Activated CD8-positive, alpha-beta memory T cell treated with anti-CD3 and anti-CD28 coated beads for 4 hours (primary cell): Measurements from ENCODE around the gene LMOD2.

Experiments used
- DNase-seq, 2 donors: peaks; one replicate each; pipeline ENCODE4 v3.0.0-alpha.2; 2020; ENCODE audit warnings: low read depth in 2 of 2

LMOD2 gene

DNA sequence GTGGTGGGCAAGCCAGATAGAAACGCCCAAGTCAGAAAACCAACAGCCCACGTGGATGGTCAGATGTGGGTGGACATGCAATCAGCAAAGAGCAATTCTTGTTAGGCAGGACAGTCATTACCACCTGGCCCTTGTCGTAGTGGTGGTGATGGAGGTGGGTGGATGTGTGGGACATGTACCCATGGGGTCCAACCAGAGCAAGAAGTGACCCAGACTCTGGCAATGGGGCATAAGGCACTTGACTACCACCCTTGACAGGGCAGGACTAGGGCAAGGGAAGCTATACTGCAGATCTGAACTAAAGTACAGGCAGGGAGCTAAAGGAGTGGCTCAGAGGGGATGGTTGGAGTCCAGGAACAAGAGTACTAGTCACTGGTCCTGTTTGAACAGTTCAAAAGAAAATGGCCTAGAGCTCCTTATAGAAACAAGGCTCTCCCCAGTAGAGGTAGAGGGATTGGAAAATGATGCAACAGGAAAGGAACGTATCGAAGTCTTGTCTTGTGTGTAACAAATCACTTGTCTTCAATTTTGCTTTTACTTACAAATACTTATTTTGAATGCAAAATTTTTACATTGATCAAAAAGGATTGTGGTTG lies 17.6 kb downstream of the LMOD2 start:
- no peak for DNase-seq

DNA sequence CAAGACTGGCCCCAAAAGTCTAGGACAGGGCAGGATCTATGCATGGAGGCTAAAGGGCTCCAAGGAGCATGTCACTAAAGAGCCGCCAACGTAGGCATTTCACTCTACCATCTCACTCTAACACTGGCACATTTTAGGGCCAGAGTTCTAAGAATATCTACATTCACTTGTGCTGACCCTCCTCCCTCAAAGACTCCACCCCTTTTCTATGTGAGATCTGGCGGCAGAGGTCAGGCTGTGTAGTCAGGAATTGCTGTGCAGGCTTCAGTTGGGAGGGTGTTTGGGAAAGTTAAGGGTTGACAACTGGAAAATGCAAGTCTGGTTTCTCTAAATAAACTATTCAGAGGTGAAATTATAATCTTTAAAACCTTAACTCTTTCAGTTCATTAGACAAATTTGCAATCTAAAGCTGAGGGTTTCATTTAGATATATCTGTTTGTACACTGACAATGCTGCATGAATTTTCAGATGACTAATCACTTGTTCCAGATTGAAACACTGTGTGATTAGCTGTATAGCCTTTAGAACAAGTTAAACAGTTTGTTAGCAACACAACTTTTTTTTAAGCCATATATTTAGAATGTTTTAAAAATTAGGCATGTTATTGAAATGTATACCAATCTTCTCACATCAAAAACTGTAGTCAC lies 18.2 kb downstream of the LMOD2 start:
- DNase-seq, result no peak

DNA sequence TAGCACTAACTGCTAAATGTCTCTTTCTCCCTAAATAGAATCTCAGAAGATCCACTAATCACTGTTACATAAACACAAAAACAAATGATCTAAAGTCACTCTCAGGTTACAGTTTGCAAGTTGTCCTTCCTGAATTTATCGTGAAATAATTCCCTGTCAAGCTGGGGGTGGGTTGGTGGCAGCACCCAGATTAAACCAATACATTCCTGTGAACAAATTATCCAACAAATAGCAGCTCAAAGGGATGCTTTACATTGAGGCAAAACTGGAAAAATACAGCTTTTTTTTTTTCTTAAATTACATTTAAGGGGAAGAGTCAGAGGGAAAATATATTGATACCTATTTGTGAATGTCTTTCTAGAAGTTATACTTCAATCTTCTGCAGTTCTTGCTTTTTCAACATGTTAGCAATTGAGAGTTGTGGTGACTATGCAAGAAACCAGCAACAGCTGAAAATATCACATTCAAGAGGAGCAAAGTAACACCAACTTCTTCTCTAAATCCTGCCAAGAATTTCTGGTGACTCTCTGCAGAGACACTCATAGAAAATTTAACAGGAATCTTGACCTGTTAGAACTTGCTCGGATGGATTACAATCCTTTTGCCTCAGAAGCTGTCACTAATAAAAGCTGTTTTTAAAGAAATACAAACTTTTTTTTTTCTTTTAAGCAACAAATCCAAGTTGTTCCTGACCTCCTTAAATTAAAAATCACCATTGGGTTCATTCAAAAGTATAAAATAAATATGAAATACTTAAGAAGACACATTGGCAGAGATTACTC lies 18.9 kb downstream of the LMOD2 start:
- DNase-seq, result no peak

DNA sequence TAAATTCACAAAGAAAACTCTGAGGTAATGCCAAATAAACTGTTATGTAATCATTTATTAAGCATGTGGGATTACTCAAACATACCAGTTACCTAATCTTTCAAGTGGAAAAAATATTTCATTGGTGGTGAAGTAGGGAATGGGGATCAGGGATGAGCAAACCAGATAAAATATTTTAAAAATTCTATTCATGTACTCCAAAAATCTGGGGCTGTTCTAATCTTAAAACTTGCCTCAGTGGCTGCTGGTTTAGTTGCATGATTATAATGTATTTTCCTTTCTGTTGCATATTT lies 19.5 kb downstream of the LMOD2 start:
- DNase-seq, result no peak

DNA sequence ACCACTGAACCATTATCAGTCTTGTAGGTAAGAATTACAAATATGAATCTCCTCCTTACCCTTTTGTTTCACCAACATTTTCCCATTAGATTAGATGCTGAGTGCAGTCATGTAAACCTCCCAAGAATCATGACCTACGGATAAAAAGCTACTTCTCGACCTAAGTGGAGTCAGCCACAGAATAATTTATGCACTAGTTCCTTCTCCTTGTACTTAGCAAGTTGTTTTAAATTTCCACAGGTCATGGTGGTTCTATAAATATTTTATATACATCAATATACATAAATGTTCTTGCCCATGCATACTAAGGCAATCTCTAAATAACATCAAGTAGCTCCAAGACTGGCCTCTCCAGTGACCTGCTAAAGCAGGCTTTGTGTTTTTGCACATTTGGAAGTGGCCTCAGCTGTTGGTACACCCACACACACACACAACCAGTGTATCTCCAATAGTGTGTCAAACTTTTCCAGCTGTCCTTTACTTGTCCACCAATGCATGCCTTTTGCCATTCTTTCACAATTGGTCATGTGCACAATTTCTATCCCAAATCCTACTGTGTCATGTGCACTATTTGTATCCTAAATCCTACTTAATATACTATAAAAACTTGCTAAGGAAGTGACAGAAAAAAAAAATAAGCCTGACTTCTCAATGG lies 21.5 kb downstream of the LMOD2 start:
- no peak for DNase-seq

DNA sequence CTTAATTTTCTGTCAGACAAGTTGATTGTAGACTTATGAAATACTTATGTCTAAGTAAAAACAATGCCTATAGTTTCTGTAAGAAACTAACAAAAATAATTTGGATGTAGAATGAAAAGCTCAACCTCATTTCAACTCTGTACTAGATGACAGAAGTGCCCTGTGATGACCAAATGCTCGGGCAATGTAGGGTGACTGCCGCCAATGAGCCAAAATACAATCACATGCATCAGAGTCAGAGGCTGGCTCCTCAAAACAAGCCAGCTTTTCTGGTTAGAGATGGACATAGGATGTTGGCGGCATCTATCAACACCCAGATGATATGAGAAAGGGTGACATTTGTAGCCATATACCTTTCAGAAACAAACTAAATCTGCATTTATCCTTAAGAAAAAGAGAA lies 23.9 kb downstream of the LMOD2 start:
- DNase-seq, result no peak

DNA sequence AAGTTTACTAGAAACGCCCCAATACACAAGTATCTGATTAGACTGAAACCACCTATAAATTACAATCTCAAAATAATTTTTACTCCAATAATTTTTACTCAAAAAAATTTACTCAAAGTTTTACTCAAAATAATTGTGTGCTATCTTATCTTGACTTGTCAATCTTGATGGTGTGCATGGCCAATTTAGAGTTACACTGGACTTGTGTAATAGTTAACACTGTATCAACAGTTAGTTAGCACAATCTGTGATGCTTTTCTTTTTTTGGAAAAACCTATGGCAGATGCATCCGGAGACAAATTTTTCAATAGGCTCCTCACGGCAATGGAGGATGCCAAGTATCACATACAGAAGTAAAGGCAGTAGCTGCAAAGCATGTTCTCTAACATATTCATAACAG lies 24.9 kb downstream of the LMOD2 start:
- DNase-seq, result no peak

DNA sequence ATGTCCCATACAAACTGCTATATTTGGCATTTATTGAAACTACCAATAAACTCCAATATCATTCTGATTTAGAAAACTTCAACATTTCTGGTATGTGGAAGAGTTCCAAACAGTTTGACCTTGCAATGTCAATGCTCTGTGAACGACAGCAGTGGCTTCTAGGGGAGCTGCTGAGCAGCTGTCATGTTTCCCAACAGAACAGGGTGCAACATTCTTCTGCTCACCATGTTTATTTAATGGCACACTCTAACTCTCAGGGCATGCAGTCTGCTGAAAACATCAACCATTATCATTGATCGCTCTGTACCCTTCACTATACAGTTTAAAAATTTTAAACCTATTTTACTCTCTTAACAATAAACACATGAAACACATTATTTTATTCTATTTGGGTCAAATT lies 25.9 kb downstream of the LMOD2 start:
- no peak for DNase-seq

DNA sequence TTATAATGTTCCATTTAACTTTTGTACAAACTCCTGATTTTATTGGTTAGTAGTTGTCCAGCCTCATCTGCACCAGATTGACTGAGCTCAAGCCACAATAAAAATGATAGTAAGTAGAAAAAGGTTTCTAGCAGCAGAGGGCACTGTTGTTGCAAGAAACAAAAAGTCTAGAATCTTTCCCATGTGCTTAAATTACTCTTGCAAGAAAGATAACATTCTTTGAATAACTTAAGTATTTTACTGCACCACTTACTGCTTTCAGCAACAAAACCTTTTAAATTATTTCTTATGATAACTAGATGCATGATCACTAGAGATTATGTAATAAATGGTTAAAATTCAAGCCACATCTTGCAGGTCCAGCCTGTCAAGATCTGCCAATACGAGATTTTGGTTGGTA lies 27.0 kb downstream of the LMOD2 start:
- DNase-seq, result no peak

DNA sequence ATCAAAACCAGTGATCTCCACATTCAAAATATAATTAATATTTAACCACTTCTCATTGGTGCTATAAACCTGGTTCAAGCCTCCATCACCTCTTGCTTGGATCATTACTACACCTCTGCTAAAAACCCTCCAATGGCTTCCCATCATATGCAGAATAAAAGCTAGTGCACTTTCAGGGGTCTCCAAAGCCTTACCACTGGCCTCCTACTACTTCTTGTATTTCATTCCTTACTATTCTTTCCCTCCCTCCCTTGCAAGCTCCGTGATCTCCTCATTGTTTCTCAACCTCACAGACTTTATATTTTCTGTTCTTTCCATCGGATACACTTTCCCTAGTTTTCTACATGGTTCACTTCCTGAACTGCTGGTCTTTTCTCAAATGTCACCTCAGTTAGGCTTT lies 31.5 kb downstream of the LMOD2 start:
- DNase-seq, result no peak

DNA sequence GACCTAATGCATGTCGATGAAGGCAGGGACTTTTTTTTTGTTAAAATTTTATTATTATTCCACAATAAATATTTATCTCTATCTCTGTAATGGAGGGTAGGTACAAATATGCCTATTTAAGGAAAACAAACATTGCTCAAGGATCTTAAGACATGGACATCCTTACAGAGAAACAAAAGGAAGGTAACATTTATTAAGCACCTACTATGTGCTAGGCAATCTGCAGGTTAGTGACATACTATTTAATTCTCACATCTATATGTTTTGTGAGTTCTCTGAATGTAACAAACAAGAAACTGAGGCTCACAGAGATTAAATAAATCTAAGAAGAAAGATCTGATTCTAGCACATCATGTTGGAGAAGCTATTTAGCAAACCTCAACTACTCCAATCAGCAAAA lies 32.1 kb downstream of the LMOD2 start:
- no peak for DNase-seq

DNA sequence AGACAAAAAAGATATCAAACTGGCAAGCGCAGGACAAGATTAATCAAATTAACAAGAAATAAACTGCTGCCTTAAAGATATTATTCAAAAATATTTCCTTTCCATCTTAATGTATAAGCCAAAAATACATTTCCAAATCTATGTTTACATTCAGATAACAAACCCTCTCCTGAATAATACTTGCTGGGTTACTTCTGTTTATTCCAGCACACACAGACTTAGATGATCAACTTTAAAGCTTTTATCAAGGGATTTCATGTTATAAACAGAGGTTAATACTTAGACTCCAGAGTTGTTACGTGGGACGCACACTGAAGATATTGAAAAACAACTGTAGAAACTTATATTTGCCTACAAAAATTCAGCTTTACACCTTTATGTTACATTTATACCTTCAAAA lies 33.6 kb downstream of the LMOD2 start:
- no peak for DNase-seq

DNA sequence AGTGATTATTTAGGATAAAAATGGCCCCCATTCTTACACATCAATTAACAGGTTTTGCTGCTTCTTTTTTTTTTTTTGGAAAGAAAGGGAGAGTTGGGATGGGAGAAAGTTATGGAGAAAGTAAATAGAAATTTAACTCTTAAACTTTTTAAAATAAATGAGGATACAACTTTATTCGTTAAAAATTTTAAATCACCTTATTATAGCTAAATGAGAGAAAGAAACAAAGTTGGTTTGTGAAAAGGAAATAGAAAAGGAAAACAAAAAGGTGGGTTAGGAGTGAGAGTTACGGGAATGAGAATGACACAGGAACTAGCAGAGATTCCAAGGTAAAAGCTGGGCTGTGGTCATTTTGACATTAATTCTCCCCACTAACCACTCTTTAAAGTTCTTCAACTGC lies 34.9 kb downstream of the LMOD2 start:
- no peak for DNase-seq

DNA sequence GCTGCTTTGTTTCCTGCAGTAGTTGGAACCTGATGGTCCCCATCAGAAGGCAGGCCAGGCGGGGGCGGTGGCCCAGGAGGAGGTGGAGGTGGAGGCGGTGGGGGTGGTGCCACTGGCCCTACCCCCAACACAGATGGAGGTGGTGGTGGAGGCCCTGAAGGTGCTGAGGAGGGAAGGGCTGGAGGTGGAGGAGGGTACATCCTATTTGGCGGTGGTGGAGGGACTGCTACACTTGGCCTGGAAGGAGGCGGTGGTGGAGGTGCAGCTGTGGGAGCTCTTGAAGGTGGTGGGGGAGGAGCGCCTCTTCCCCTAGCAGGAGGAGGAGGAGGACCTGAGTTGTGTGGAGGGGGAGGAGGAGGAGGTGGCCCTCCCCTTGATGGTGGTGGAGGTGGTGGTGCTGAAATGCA lies 36.8 kb downstream of the LMOD2 start:
- DNase-seq, result no peak

DNA sequence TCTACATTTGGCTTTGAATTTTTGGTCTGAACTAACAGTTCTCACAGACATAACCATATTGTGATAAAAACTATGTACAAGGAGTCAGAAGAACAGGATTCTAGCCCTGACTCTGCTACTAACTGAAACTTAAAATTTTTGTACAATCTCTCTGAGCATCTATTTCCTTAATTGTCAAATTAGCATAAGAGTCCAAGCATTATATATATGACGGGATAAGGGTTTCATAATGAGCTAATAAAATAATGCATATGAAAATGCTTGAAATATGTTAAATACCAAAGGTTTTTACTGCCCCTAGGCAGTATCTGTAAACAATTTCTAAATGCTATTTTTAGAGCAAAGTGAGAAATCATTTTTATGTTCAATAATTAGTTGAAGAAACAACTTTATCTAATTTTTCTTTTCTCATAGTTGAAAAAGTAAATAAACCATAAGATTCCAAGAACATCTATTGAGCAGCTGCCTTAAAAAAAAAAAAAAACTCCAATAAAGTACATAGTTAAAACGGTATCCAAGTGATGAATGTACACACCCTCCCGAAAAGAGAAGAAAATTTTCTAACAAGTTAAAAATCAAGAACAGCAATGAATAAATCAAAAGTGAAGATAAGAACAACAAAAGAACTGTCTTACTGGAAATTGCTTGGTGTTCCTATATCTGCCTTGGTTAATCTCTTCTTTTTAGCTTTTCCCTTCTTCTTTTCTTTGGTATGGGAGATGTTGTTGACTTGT lies 40.4 kb downstream of the LMOD2 start:
- no peak for DNase-seq

DNA sequence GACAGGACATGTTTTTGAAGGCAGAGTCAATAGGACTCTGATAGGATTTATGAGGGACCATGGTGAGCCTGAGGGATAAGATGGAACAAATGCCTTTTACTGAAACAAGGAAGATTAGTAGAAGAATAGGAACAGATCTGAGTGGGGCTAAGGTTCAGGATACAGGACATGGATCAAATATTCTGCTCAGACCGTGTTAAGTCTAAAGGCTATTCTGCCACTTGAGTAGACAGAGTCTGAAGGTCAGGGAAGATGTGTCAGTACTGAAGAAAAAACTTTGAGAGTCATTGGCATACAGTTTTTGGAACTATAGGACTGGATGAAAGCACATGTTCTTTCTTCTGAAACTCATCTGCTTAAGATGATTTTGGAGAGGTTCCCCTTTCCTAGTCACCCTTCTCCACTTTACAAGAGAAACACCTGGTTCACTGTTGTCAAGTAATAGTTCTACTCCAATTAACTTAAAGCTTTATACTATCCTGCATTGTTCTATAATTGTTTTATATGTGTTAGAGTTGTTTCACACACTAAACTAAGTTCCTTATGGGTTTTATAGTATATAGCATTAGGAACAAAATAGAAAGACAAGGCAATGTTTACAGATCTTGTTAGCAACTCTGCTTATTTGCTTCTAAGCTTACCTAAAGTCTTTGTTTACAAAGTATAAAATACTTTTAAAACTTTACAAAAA lies 49.7 kb downstream of the LMOD2 start:
- no peak for DNase-seq

DNA sequence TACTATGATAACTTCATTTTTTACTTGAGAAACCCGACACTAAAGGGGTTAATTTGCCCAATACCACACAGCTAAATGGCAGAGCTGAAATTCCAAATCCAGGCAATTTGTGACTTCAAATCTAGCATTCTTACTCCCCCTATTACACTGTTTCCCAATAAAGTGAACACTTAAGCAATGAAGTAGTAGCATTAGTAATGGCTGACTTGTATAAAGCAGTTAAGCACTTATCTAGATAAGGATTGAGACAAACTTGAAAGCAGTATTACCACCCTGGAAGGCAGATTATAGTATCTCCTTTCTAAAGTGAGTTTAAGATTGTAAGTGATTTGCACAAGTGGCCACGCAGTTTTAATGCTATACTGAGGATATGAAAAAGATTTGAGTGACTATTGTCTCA lies 53.9 kb downstream of the LMOD2 start:
- no peak for DNase-seq

DNA sequence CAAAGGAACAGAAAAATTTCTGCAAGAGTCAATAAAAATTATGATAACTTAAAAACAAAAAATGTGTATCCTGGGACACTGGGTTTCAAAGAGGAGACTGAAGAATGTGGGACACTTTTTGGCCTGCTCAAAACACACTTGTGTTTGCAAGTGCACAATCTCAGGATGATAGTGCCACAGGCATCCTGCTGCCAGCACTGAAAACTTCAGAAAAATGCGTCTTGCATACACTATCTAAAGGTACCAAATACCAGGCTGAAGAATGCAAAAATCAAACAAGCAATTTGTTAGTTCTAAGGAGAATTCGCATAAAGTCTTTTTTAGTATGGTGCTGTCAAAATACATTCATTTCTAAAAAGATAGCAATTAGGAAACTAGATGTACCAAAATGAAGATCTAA lies 55.0 kb downstream of the LMOD2 start:
- no peak for DNase-seq

DNA sequence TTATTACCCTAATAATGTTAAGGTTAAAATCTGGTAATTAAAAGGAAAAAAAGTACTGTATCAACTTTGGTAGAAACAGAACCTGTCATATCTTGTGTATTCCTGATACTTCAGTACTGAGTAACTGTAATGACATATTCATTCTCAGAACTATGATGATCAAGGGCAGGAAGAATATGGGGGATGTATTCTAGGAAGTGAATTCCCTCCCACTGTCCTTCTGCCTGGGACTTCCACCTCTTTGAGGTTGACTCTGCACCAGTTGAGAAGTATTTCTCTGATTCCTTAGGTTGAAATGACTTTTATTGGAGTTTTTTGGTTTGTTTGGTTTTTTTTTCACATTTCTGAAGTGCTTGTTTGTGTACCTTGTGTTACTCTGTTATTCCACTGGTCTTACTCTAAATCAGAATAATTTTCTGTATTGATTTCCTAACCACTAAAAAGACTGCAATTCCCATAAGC lies 56.2 kb downstream of the LMOD2 start:
- DNase-seq, result no peak

DNA sequence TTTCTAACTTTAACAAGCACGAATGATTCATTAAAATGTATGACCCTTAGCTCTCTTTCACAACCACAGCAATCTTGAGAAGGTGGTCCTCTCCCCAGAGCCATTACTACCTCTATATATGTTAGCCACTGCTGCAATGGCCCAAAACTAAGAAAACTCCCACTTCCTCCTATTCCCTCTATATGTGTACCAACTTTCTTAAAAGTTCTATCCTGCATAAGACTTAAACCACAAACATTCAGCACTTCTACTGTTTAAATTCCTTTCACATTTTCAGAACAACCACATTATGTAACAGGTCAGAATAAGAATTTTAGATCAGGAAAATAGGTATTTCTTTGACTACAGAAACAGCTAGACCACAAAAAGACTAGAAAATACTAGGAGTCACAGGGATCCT lies 57.0 kb downstream of the LMOD2 start:
- DNase-seq, result no peak
